Esophagus muscularis mucosa (tissue), 4 donors: ENCODE results near the gene SUGP2. TPM values are rescaled to one million over a fixed set of nuclear protein-coding genes. Genes with fewer than 3 reads are reported as not detected.
A peak's percentile ranks its signal among the peaks of the same experiment; 100 is the strongest.

Experiments used
- DNase-seq: peaks from one replicate; pipeline ENCODE4 v3.0.0-alpha.2; 2017; ENCODE audit errors: extremely low spot score
- H3K27ac ChIP-seq, 4 donors: fragments of 200-600 bp; sonication (generic); replicated peaks in 1 of 4; 1 replicate in 3 of 4; 2 replicates in 1 of 4; pipeline ENCODE4 v1.5.1; 2016 to 2019; ENCODE audit warnings: mild to moderate bottlenecking in 1 of 4
- H3K27me3 ChIP-seq, 4 donors: fragments of 200-600 bp; sonication (generic); one replicate each; pipeline versions ENCODE4 v1.5.1 to v1.6.0; 2016 to 2019
- H3K36me3 ChIP-seq, 4 donors: fragments of 200-600 bp; sonication (generic); one replicate each; pipeline ENCODE4 v1.5.1; 2016 to 2019
- H3K4me1 ChIP-seq, 4 donors: fragments of 200-600 bp; sonication (generic); one replicate each; pipeline ENCODE4 v1.5.1; 2016 to 2019
- H3K4me3 ChIP-seq, 4 donors: fragments of 200-600 bp; sonication (generic); 1 replicate in 2 of 4; 2 replicates in 2 of 4; pipeline ENCODE4 v1.5.1; 2016 to 2019; ENCODE audit warnings: mild to moderate bottlenecking in 4 of 4, moderate library complexity in 1 of 4
- H3K9me3 ChIP-seq, 4 donors: fragments of 200-600 bp; sonication (generic); 1 replicate in 3 of 4; 2 replicates in 1 of 4; pipeline ENCODE4 v1.5.1; 2016 to 2019
- EP300 ChIP-seq: sonication (generic); formaldehyde crosslinking; IDR thresholded peaks from one replicate; pipeline ENCODE4 v1.6.1; 2017; ENCODE audit warnings: antibody characterized with exemption
- POLR2A ChIP-seq: fragments of 450-650 bp; IDR thresholded peaks from one replicate; pipeline ENCODE4 v1.6.1; 2017; ENCODE audit warnings: antibody characterized with exemption, moderate library complexity, mild to moderate bottlenecking, low read depth
- POLR2AphosphoS5 ChIP-seq, 2 donors: sonication (generic); formaldehyde crosslinking; IDR thresholded peaks; one replicate each; pipeline ENCODE4 v1.6.1; 2017; ENCODE audit warnings: antibody characterized with exemption in 2 of 2
- WGBS: methylation state at CpG from one replicate; pipeline ENCODE4 v1.1.5; 2018; 5-methylcytosine and 5-hydroxymethylcytosine counted together
- intact Hi-C: fragments of 100-400 bp; cut with DNase I; formaldehyde crosslinking; loops from one replicate; pipeline ENCODE4 v1.15.1; 2023
- total RNA-seq, 4 donors: library from RNA; depleted of rRNA; stranded (reverse); fragments of >200 nt; gene quantifications; one replicate each; pipeline versions ENCODE4 v1.1.0 to v1.2.1, GENCODE V29; 2016
- TF ChIP-seq, protein P1 (sequence below), 3 experiments: fragments of 200-600 bp in 2 of 3; fragments of 450-650 bp in 1 of 3; sonication (generic) in 2 of 3; IDR thresholded peaks; one replicate each; pipeline ENCODE4 v1.5.1; 2017 to 2019; ENCODE audit warnings: antibody characterized with exemption in 3 of 3, mild to moderate bottlenecking in 2 of 3, moderate library complexity in 1 of 3

The SUGP2 gene
- total RNA-seq, 4 donors from 2014 or later: 23.1 to 45.7 (median 32.0) TPM

DNA sequence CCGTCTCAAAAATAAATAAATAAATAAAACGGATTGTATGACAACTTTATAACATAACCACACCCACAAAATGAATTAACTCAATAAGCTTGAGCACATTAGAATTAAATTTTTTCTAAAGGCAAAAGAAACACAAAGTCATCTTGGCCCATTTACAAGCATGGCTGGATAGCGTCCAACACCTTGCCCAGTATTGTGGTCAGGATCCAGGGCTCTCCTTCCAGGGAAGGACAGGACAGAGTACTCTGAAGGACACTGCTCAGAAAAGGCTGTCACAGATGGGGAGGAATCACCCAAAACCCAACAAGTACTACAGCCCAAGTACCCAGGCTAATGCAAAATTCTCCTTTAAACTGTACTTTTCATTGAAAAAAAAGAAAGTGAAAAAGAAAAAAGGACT is 27.1 kb downstream of the SUGP2 start:
- no peak overlapping the region for H3K27ac ChIP-seq
- no peak for DNase-seq
- intact Hi-C loops: loop anchor here (10.0 kb wide), 1 partner anchor 121 kb away; no protein-coding TSS in a partner anchor
- H3K36me3 ChIP-seq: peaks cover 79 to 99% (median 91%) of the 10 kb centered on the region in 4 donors
- TF ChIP-seq EP300: no peak
- TF ChIP-seq POLR2A: no peak
- TF ChIP-seq POLR2AphosphoS5 (IDR thresholded peaks at IDR 0.05): no peak
- TF ChIP-seq, protein P1, sequence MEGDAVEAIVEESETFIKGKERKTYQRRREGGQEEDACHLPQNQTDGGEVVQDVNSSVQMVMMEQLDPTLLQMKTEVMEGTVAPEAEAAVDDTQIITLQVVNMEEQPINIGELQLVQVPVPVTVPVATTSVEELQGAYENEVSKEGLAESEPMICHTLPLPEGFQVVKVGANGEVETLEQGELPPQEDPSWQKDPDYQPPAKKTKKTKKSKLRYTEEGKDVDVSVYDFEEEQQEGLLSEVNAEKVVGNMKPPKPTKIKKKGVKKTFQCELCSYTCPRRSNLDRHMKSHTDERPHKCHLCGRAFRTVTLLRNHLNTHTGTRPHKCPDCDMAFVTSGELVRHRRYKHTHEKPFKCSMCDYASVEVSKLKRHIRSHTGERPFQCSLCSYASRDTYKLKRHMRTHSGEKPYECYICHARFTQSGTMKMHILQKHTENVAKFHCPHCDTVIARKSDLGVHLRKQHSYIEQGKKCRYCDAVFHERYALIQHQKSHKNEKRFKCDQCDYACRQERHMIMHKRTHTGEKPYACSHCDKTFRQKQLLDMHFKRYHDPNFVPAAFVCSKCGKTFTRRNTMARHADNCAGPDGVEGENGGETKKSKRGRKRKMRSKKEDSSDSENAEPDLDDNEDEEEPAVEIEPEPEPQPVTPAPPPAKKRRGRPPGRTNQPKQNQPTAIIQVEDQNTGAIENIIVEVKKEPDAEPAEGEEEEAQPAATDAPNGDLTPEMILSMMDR (IDR thresholded peaks at IDR 0.05): no peak
- 71% methylated on average over 3 of the region's 3 CpGs for WGBS
- H3K4me3 ChIP-seq: no peak overlapping the region
- H3K4me1 ChIP-seq: peaks cover 0 to 11% (median 8%) of the 10 kb centered on the region in 4 donors
- no peaks in the 10 kb centered on the region for H3K27me3 ChIP-seq
- H3K9me3 ChIP-seq: no peaks in the 10 kb centered on the region

DNA sequence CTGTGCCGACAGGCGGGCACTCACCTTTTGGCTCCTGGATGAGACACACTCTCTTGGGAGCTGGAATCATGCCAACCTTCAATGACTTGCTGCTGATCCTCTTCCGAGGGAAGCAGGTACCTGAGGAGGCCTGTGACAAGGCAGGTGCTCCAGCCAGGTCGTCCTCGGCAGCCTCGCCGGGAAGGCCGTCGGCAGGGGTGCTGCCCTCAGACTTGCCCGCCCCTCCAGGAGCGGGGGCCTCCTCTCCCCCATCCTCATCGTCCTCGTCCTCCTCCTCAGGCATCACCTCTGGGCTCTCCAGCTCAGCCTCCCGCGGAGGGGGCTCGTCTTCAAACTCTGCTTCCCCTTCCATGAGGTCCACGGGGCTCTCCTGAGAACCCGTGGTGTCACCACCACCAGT is 29.2 kb downstream of the SUGP2 start:
- WGBS: 86% methylated on average over 12 of the region's 18 CpGs
- Histone ChIP-seq H3K4me1 (peaks cover 0 to 20% (median 14%) of the 10 kb centered on the region in 4 donors), H3K27ac (no peak overlapping the region), H3K36me3 (peaks cover 67 to 99% (median 90%) of the 10 kb centered on the region in 4 donors), H3K9me3 (no peaks in the 10 kb centered on the region), H3K27me3 (no peaks in the 10 kb centered on the region), H3K4me3 (no peak overlapping the region)
- TF ChIP-seq POLR2AphosphoS5 (IDR thresholded peaks at IDR 0.05) (no peak), POLR2A (no peak), EP300 (no peak)
- TF ChIP-seq, protein P1 (IDR thresholded peaks at IDR 0.05): no peak
- intact Hi-C loops: loop anchor here (10.0 kb wide), 1 partner anchor 119 kb away; no protein-coding TSS in a partner anchor
- no peak for DNase-seq

DNA sequence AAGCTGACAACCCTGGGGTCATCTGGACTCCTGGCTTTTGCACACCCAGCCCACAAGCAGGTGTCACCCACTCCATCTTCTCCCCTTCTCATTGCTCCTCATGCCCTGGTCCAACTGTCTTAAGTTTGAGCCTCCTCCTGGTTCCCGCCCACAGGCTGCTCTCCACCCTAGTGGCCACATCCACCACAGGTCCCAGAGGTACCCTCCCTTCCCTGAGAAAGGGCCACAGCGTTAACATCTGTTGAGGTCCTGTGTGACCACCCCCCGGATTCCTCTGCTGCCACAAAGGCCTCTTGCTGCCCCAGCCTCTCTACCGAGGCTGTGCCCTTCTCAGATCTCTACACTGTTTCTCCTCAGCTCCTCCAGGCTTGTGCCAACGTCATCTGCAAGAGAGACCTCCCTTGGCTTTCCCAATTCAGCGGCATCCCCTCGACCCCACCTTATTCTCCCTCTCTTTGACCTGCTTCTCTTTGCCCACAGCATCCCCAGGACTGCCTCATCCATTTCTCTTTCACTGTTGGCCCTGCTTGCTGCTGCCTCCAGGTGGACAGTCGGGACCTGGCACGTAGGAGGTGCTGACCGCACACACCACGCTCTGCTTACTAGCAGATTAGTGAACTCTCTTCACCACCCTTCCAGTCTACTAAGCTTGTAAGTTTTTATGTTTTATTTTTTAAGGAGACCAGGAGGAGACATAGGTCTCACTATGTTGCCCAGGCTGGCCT is 33.3 kb downstream of the SUGP2 start:
- peaks cover 0 to 23% (median 15%) of the 10 kb centered on the region in 4 donors for H3K4me1 ChIP-seq
- intact Hi-C loops: loop anchor here (10.0 kb wide), 1 partner anchor 115 kb away; no protein-coding TSS in a partner anchor
- DNase-seq: no peak
- H3K36me3 ChIP-seq: peaks cover 36 to 95% (median 93%) of the 10 kb centered on the region in 4 donors
- H3K4me3 ChIP-seq: no peak overlapping the region
- 82% methylated on average over 11 of the region's 11 CpGs for WGBS
- H3K27ac ChIP-seq: no peak overlapping the region
- H3K9me3 ChIP-seq: no peaks in the 10 kb centered on the region
- TF ChIP-seq POLR2A (no peak), POLR2AphosphoS5 (IDR thresholded peaks at IDR 0.05) (no peak)
- TF ChIP-seq, protein P1 (IDR thresholded peaks at IDR 0.05): peak in 1 of 3 experiments; percentile 5
- no peaks in the 10 kb centered on the region for H3K27me3 ChIP-seq

DNA sequence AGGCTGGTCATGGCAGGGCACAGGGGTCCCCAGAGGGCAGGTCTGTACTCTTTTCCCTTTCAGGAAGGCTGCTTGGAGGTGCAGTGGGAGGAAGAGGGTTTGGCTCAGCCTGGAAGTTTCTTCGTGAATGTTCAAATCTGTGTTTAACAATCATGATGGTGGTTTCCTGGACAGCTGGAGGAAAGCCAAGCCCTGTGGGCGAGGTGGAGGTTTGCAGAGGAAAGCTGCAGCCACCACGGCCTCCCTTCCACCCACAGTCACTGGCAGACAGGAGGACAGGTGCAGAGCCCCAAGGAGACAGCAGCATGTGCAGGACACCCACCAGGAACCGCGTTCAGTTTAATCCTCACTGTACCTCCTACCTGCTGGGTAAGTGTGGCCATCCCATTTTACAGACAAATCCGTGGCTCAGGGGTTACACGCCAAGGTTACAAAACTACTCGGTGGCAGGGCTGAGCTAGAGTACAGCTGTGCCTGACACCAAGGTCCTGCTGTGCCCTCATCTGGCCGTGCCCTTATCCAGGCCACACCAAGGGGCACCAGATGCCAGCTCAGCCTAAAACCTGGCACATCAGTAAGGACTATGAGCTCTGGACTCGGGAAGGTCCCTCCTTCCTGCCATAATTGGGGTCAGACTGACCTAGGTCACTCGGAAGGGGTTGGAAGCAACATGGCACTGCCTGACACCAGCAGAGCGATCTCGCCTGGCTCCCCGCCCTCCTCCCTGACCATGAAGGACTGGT is 34.1 kb downstream of the SUGP2 start:
- Histone ChIP-seq H3K36me3 (peaks cover 36 to 95% (median 93%) of the 10 kb centered on the region in 4 donors), H3K4me1 (peaks cover 0 to 23% (median 15%) of the 10 kb centered on the region in 4 donors), H3K9me3 (no peaks in the 10 kb centered on the region), H3K4me3 (no peak overlapping the region), H3K27me3 (no peaks in the 10 kb centered on the region), H3K27ac (no peak overlapping the region)
- no peak for DNase-seq
- intact Hi-C loops: no loop called here
- WGBS: 55% methylated on average over 10 of the region's 14 CpGs
- no peak for TF ChIP-seq POLR2A
- TF ChIP-seq, protein P1 (IDR thresholded peaks at IDR 0.05): no peak
- TF ChIP-seq EP300: no peak
- no peak for TF ChIP-seq POLR2AphosphoS5 (IDR thresholded peaks at IDR 0.05)
